Measurements from ENCODE around the gene PDE3A.

- TF ChIP-seq CTCF (IDR thresholded peaks at IDR 0.05; ENCODE audit: poor library complexity) (no peak), EZH2phosphoT487 (IDR thresholded peaks at IDR 0.05; ENCODE audit: low read depth, severe bottlenecking, unreplicated experiment) (no peak), EZH2 (IDR thresholded peaks at IDR 0.05; ENCODE audit: borderline replicate concordance) (no peak)
These were observed 247.8 kb downstream of the PDE3A start for GRCh38 chr12:20616093-20616492.

Measured in hepatocyte (in vitro differentiated cells).